K562 (cell line): Measurements from ENCODE around the gene PAFAH1B2. TPM values are rescaled to one million over a fixed set of nuclear protein-coding genes. Genes with fewer than 3 reads are reported as not detected.

ENCODE experiments used
- ATAC-seq: fragments of 200-7000 bp; cut with Tn5 transposase; 3 replicates; pipeline ENCODE4 v1.9.1; 2020; ENCODE audit warnings: moderate library complexity
- BruUV-seq: library from RNA; stranded (reverse); fragments of 400-500 nt; replicated peaks from 2 replicates; lab custom pipeline; 2021; lab: Mats Ljungman, UMichigan
- CTCF ChIA-PET: fragments of 300-600 bp; formaldehyde crosslinking; extraction: SDS; loops from one replicate; lab custom pipeline; 2021; ENCODE audit warnings: low intra/inter-chr PET ratio; lab: Yijun Ruan, JAX
- POLR2A ChIA-PET: fragments of 300-600, 350-650 bp; sonication (Branson Sonifier 250); formaldehyde crosslinking; extraction: SDS; loops from one replicate; lab custom pipeline; 2021; ENCODE audit warnings: antibody characterized with exemption, inconsistent platforms; lab: Yijun Ruan, JAX
- DNase-seq, 4 experiments: peaks; one replicate each; pipeline versions ENCODE4 v3.0.0 to v3.0.0-alpha.2; 2011 to 2018; ENCODE audit warnings: low spot score in 3 of 4, mixed read lengths in 3 of 4; ENCODE audit errors: extremely low read depth in 1 of 4
- FAIRE-seq: peaks from 2 replicates; lab custom pipeline; 2011; peaks lifted over from hg19 to GRCh38; lab: Jason Lieb, UNC
- H2AFZ ChIP-seq: 2 replicates; pipeline ENCODE4 v1.6.0; 2011; ENCODE audit warnings: low read depth, low read length, control low read depth, inconsistent platforms
- H3K27ac ChIP-seq: fragments of 200-600 bp; 3 replicates; pipeline ENCODE4 v1.8.0; 2011; ENCODE audit warnings: low read depth, mild to moderate bottlenecking, control low read depth, inconsistent platforms, low read length, moderate library complexity, mixed read lengths; ENCODE audit errors: extremely low read depth
- H3K27me3 ChIP-seq, 2 experiments: fragments of 300-600 bp in 1 of 2; 2 replicates in 1 of 2; 3 replicates in 1 of 2; pipeline versions ENCODE4 v1.6.0 to v1.8.0; 2011; ENCODE audit warnings: inconsistent platforms in 2 of 2, low read length in 2 of 2, mild to moderate bottlenecking in 1 of 2, mixed read lengths in 1 of 2, moderate library complexity in 1 of 2; ENCODE audit not compliant: control insufficient read depth in 2 of 2, insufficient read depth in 2 of 2
- H3K36me3 ChIP-seq: fragments of 300-600 bp; 3 replicates; pipeline ENCODE4 v1.8.0; 2011; ENCODE audit warnings: mild to moderate bottlenecking, low read length, inconsistent platforms; ENCODE audit not compliant: control insufficient read depth, insufficient read depth
- H3K4me1 ChIP-seq, 2 experiments: fragments of 200-600 bp in 1 of 2; replicated peaks in 1 of 2; 2 replicates in 1 of 2; 3 replicates in 1 of 2; pipeline versions ENCODE4 v1.5.1 to v1.8.0; 2011; ENCODE audit warnings: inconsistent platforms in 2 of 2, low read length in 2 of 2, mild to moderate bottlenecking in 1 of 2, mixed read lengths in 1 of 2, moderate library complexity in 1 of 2; ENCODE audit not compliant: control insufficient read depth in 2 of 2, insufficient read depth in 2 of 2
- H3K4me2 ChIP-seq: 2 replicates; pipeline ENCODE4 v1.6.1; 2011; ENCODE audit warnings: low read length, control low read depth, inconsistent platforms, mixed read lengths; ENCODE audit not compliant: insufficient read depth
- H3K4me3 ChIP-seq: fragments of 200-600 bp; sonication (generic), shearing (Covaris generic); 2 replicates; pipeline ENCODE4 v1.5.1; 2016; ENCODE audit warnings: control low read depth, inconsistent platforms
- H3K79me2 ChIP-seq: fragments of 200-600 bp; 3 replicates; pipeline ENCODE4 v1.8.0; 2011; ENCODE audit warnings: low read length, inconsistent platforms; ENCODE audit not compliant: control insufficient read depth, insufficient read depth
- H3K9ac ChIP-seq, 2 experiments: 2 replicates each; pipeline versions ENCODE4 v1.6.0 to v1.6.1; 2011; ENCODE audit warnings: low read depth in 2 of 2, low read length in 2 of 2, control low read depth in 1 of 2, inconsistent platforms in 1 of 2, mild to moderate bottlenecking in 1 of 2, mixed read lengths in 1 of 2; ENCODE audit not compliant: insufficient read depth in 1 of 2
- H3K9me1 ChIP-seq: one replicate; pipeline ENCODE4 v1.6.0; 2011; ENCODE audit warnings: inconsistent platforms, mild to moderate bottlenecking, low read length, moderate library complexity; ENCODE audit not compliant: control insufficient read depth, insufficient read depth
- H3K9me3 ChIP-seq: replicated peaks from 2 replicates; pipeline ENCODE4 v1.5.1; 2011; ENCODE audit warnings: low read depth, low read length, inconsistent platforms; ENCODE audit not compliant: control insufficient read depth, insufficient read depth
- H4K20me1 ChIP-seq: replicated peaks from 2 replicates; pipeline ENCODE4 v1.6.1; 2011; ENCODE audit warnings: low read length, inconsistent platforms, mixed read lengths; ENCODE audit not compliant: control insufficient read depth, insufficient read depth
- HDAC3 ChIP-seq: fragments of 450-650 bp; IDR thresholded peaks from 2 replicates; pipeline ENCODE4 v1.6.1; 2018; ENCODE audit warnings: borderline replicate concordance, mild to moderate bottlenecking, moderate library complexity; ENCODE audit not compliant: partially characterized antibody
- HDAC6 ChIP-seq: IDR thresholded peaks from 2 replicates; pipeline ENCODE4 v1.6.1; 2012; ENCODE audit warnings: low read depth, mild to moderate bottlenecking, control low read depth, inconsistent platforms, low read length, moderate library complexity
- NFRKB ChIP-seq: fragments of 450-650 bp; IDR thresholded peaks from 2 replicates; pipeline ENCODE4 v1.6.1; 2016; ENCODE audit warnings: low read depth
- PCBP2 ChIP-seq: fragments of 200-400 bp; formaldehyde crosslinking; IDR thresholded peaks from 2 replicates; pipeline ENCODE4 v1.6.1; 2018; ENCODE audit warnings: low read length, low read depth, mild to moderate bottlenecking, moderate library complexity; ENCODE audit not compliant: poor library complexity, severe bottlenecking
- SIN3A ChIP-seq, 2 experiments: fragments of 150-350 bp in 1 of 2; IDR thresholded peaks; 2 replicates each; pipeline ENCODE4 v1.6.1; 2011 to 2016; ENCODE audit warnings: borderline replicate concordance in 2 of 2, low read depth in 2 of 2, low read length in 2 of 2, mild to moderate bottlenecking in 2 of 2, moderate library complexity in 2 of 2; ENCODE audit not compliant: control insufficient read depth in 1 of 2
- ZNF143 ChIP-seq: sonication (generic); formaldehyde crosslinking; IDR thresholded peaks from 2 replicates; pipeline ENCODE4 v1.9.0; 2022; ENCODE audit warnings: mild to moderate bottlenecking, missing genetic modification reagents
- ZNF253 ChIP-seq: fragments of 250-450 bp; sonication (Bioruptor Pico); conservative IDR thresholded peaks from 2 replicates; pipeline ENCODE4 v1.6.1; 2021; ENCODE audit warnings: mild to moderate bottlenecking
- WGBS: fragments of 100-300 bp; shearing (Covaris generic); methylation state at CpG from one replicate; pipeline ENCODE4 v1.1.6; 2016; ENCODE audit warnings: low coverage, mixed read lengths; ENCODE audit not compliant: insufficient coverage; ENCODE audit errors: missing lambda C conversion rate; 5-methylcytosine and 5-hydroxymethylcytosine counted together
- in situ Hi-C: fragments of 300-500 bp; cut with MboI; formaldehyde crosslinking; loops from 4 replicates; pipeline ENCODE4 v1.15.0; 2018; ENCODE audit warnings: inconsistent platforms, mixed read lengths
- intact Hi-C: fragments of 100-400 bp; cut with micrococcal nuclease; formaldehyde crosslinking; loops from 2 replicates; pipeline ENCODE4 v1.14.2; 2022
- polyA plus RNA-seq, 8 experiments: library from polyadenylated mRNA; depleted of rRNA in 4 of 8; stranded (reverse) in 5 of 8; unstranded in 3 of 8; fragments of >200 nt; fragmentation: Nextera tagmentation in 2 of 8; fragmentation: Illumina TruSeq in 1 of 8; extraction: Ambion mirVana in 2 of 8; extraction: Trizol in 1 of 8; gene quantifications; 2 replicates each; pipeline versions ENCODE4 v1.2.1 to v1.2.3, GENCODE V29; 2011 to 2014; ENCODE audit warnings: inconsistent platforms in 1 of 8, missing spikeins in 1 of 8
- total RNA-seq, 7 experiments: library from RNA; depleted of rRNA in 6 of 7; stranded (reverse); fragments of >200 nt in 6 of 7; fragmentation: Illumina TruSeq in 2 of 7; extraction: Trizol in 2 of 7; gene quantifications; 2 replicates each; pipeline versions ENCODE4 v1.2.1 to v1.2.3, GENCODE V29; 2011 to 2021; ENCODE audit warnings: low replicate concordance in 1 of 7
- TF ChIP-seq, protein P1 (sequence below): fragments of 200-800 bp; sonication (Bioruptor generic); IDR thresholded peaks from 2 replicates; pipeline ENCODE4 v1.6.1; 2017; ENCODE audit warnings: missing genetic modification characterization, missing compliant biosample characterization
- TF ChIP-seq, protein P2 (sequence below): fragments of 450-650 bp; formaldehyde crosslinking; IDR thresholded peaks from 2 replicates; pipeline ENCODE4 v1.4.0; 2022; ENCODE audit warnings: missing genetic modification characterization
- TF ChIP-seq, protein P3 (sequence below): IDR thresholded peaks from 3 replicates; pipeline ENCODE4 v1.6.1; 2011; ENCODE audit warnings: borderline replicate concordance, mild to moderate bottlenecking, moderate library complexity; ENCODE audit not compliant: insufficient read length; ENCODE audit errors: extremely low read depth

Gene PAFAH1B2
- total and polyA plus RNA-seq, 9 of the 15 experiments (the other 6 are each of a cell fraction or from before 2014, with no cell fraction given) = 27.8 to 94.7 (median 64.9) TPM

DNA sequence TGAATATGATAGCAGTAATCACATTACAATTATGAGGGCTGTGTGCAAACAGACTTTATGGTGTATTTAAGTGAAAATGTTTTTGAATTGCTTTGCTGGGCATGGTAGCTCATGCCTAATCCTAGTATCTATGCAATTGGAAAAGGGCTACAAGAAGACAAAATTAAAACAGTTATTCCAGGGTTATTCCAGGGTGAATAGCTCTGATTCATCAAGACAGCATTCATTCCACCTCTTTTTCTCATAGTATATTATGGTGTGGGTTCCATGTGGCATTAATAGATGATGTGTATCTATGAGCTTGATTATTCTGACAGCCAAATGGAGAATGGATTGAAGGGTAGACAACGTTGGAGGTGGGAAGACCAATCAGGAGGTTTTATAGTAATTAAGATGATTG is 22.4 kb downstream of the PAFAH1B2 start:
- H3K9me3 ChIP-seq = no peaks in the 10 kb centered on the region
- H3K4me3 ChIP-seq = no peak overlapping the region
- peaks cover 1% of the 10 kb centered on the region; the same call in 1 of the 2 replicates for H4K20me1 ChIP-seq
- no peaks in the 10 kb centered on the region for H3K27me3 ChIP-seq
- no peaks in the 10 kb centered on the region for H3K9me1 ChIP-seq
- in situ Hi-C loops (no loop called here), intact Hi-C loops (no loop called here)
- DNase-seq = no peak
- no peak overlapping the region for H3K27ac ChIP-seq
- 55% methylated on average over 1 of the region's 1 CpG for WGBS
- peaks cover 4 to 10% of the 10 kb centered on the region in 2 experiments; a peak in 4 of 5 replicates for H3K4me1 ChIP-seq
- no TSS peak for BruUV-seq
- TF ChIP-seq HDAC6 (no peak), ZNF143 (no peak), PCBP2 (no peak), HDAC3 (no peak), SIN3A (IDR thresholded peaks at IDR 0.05; ENCODE audit: borderline replicate concordance in 2 of 2, control insufficient read depth in 1 of 2, low read depth in 2 of 2, low read length in 2 of 2) (no peak), NFRKB (no peak), ZNF253 (CRISPR knock-in tag) (no peak)
- TF ChIP-seq, protein P1, sequence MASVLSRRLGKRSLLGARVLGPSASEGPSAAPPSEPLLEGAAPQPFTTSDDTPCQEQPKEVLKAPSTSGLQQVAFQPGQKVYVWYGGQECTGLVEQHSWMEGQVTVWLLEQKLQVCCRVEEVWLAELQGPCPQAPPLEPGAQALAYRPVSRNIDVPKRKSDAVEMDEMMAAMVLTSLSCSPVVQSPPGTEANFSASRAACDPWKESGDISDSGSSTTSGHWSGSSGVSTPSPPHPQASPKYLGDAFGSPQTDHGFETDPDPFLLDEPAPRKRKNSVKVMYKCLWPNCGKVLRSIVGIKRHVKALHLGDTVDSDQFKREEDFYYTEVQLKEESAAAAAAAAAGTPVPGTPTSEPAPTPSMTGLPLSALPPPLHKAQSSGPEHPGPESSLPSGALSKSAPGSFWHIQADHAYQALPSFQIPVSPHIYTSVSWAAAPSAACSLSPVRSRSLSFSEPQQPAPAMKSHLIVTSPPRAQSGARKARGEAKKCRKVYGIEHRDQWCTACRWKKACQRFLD (CRISPR knock-in tag) = no peak
- TF ChIP-seq, protein P2, sequence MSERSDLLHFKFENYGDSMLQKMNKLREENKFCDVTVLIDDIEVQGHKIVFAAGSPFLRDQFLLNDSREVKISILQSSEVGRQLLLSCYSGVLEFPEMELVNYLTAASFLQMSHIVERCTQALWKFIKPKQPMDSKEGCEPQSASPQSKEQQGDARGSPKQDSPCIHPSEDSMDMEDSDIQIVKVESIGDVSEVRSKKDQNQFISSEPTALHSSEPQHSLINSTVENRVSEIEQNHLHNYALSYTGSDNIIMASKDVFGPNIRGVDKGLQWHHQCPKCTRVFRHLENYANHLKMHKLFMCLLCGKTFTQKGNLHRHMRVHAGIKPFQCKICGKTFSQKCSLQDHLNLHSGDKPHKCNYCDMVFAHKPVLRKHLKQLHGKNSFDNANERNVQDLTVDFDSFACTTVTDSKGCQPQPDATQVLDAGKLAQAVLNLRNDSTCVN (CRISPR knock-in tag) = no peak
- TF ChIP-seq, protein P3, sequence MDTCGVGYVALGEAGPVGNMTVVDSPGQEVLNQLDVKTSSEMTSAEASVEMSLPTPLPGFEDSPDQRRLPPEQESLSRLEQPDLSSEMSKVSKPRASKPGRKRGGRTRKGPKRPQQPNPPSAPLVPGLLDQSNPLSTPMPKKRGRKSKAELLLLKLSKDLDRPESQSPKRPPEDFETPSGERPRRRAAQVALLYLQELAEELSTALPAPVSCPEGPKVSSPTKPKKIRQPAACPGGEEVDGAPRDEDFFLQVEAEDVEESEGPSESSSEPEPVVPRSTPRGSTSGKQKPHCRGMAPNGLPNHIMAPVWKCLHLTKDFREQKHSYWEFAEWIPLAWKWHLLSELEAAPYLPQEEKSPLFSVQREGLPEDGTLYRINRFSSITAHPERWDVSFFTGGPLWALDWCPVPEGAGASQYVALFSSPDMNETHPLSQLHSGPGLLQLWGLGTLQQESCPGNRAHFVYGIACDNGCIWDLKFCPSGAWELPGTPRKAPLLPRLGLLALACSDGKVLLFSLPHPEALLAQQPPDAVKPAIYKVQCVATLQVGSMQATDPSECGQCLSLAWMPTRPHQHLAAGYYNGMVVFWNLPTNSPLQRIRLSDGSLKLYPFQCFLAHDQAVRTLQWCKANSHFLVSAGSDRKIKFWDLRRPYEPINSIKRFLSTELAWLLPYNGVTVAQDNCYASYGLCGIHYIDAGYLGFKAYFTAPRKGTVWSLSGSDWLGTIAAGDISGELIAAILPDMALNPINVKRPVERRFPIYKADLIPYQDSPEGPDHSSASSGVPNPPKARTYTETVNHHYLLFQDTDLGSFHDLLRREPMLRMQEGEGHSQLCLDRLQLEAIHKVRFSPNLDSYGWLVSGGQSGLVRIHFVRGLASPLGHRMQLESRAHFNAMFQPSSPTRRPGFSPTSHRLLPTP = no peak
- TF ChIP-seq, all 486 proteins: peak for 0
- Histone ChIP-seq H3K79me2 (peaks cover 15% of the 10 kb centered on the region), H3K36me3 (peaks cover 89% of the 10 kb centered on the region), H2AFZ (no peak overlapping the region), H3K4me2 (no peak overlapping the region), H3K9ac (no peak overlapping the region)
- ATAC-seq = no peak
- FAIRE-seq = no peak
- ChIA-PET CTCF (no interaction called here), POLR2A (interaction anchor here (0.6 to 1.8 kb wide), 9 partner anchors 9 to 977 kb away, joined by 3 to 11 read pairs (median 3); partner anchors contain the start of gene SIDT2)
